ENCODE results near the gene ADAMTS15.

DNA sequence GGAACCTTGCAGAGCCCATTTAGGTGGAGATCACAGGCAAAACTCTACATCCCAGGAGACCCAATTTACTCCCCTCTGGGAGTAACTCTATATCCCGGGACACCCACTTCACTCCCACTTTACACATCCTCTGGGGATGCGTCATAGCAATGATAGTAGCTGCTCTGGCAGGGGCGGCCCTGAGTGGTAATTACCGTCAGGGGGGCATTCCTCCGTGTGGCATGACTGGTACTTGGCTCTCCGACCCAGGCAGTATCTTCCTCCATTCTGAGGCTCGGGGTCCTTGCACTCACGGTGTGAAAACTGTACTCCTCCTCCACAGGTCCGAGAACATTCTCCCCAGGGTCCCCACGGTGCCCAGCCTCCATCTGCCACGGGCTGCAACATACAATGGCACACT, 37.2 kb upstream of the ADAMTS15 start:
- TF ChIP-seq, protein P1, sequence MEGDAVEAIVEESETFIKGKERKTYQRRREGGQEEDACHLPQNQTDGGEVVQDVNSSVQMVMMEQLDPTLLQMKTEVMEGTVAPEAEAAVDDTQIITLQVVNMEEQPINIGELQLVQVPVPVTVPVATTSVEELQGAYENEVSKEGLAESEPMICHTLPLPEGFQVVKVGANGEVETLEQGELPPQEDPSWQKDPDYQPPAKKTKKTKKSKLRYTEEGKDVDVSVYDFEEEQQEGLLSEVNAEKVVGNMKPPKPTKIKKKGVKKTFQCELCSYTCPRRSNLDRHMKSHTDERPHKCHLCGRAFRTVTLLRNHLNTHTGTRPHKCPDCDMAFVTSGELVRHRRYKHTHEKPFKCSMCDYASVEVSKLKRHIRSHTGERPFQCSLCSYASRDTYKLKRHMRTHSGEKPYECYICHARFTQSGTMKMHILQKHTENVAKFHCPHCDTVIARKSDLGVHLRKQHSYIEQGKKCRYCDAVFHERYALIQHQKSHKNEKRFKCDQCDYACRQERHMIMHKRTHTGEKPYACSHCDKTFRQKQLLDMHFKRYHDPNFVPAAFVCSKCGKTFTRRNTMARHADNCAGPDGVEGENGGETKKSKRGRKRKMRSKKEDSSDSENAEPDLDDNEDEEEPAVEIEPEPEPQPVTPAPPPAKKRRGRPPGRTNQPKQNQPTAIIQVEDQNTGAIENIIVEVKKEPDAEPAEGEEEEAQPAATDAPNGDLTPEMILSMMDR (IDR thresholded peaks at IDR 0.05), result no peak
- TF ChIP-seq POLR2A (IDR thresholded peaks at IDR 0.05) (no peak), POLR2AphosphoS5 (IDR thresholded peaks at IDR 0.05) (no peak), EP300 (IDR thresholded peaks at IDR 0.05) (no peak)

Measured in upper lobe of left lung (tissue), 4 donors.